HG03064 (cell line): ENCODE data around the gene ETF1.
A peak's percentile ranks its signal among the peaks of the same experiment; 100 is the strongest.

Experiments
- ATAC-seq: cut with Tn5 transposase; IDR thresholded peaks from one replicate; pipeline ENCODE4 v1.9.1; 2021; ENCODE audit warnings: low read depth; ENCODE audit not compliant: unreplicated experiment

ETF1 gene

GRCh38 chr5:138465261-138466124 lies 77.5 kb downstream of the ETF1 start, which contains the start of gene EGR1:
Gene EGR1 (plus strand): TSS chr5:138465479. CDS start chr5:138465762, 283 bp downstream.
- ATAC-seq = peak; percentile 56

DNA sequence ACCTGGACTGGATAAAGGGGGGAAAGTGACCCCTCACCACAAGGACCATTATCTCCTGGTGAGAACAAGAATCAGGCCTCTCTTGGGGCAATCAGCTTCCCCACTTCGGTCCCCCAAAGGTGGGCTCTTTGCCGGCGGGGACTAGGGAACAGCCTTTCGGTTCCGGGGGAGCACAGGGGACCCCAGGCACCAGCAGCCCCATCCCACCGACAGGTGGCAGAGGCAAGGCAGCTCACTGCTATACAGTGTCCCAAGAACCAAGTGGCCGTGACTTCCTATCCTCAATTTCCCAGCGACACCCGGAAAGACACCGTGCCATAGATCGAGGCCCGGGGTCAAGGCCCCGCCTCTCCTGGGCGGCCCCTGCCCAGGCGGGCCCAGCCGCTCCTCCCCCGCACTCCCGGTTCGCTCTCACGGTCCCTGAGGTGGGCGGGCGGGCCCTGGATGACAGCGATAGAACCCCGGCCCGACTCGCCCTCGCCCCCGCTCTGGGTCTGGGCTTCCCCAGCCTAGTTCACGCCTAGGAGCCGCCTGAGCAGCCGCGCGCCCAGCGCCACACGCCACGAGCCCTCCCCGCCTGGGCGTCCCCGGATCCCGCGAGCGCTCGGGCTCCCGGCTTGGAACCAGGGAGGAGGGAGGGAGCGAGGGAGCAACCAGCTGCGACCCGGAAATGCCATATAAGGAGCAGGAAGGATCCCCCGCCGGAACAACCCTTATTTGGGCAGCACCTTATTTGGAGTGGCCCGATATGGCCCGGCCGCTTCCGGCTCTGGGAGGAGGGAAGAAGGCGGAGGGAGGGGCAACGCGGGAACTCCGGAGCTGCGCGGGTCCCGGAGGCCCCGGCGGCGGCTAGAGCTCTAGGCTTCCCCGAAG lies 78.4 kb downstream of the ETF1 start:
- peak; percentile 69 for ATAC-seq

DNA sequence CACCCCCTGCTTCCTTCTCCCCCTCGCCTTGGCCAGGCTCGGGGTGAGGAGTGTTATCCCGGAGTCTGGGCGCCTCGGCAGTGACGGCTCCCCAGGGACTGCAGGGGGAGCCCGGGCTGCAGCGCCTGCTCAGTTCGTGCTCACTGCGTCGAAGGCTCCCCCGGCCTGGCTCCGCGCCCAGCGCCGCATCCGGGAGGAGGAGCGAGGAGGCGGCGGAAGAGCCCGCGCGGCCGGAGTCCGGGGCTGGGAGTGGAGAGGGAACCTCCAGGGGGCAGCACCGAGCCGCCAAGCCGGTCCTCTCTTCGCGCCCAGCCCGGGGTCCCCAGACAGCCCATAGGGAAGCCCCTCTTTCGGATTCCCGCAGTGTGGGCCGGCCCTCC lies 79.0 kb downstream of the ETF1 start:
- ATAC-seq = peak; percentile 50

DNA sequence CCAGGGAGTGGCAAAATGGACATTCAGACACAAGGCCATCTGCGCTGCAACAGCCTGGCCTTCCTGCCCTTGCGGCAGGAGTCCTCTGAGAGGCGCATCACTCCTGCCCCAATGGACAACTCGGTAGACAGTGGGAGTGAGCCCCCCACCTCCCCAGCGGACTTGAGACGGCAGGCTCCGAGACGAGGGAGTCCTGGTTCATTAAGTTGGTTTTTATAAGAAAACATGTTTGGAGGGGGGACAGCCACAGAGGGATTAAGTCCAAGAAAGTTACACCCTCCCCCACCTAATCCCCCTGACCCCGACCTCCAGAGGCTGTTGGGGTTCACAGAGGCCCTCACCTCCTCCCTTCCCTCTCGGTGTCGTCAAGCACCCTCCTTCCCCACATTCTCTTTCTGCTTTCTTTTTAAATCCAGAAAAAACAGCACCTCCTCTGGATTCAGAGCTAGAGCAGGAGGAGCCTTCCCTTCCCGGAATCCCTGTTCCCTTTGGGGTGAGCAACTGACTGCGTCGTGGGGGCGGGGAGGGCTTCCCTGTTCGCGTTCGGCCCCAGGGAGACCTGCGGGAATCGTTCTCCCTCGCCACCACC lies 79.5 kb downstream of the ETF1 start:
- ATAC-seq = no peak

DNA sequence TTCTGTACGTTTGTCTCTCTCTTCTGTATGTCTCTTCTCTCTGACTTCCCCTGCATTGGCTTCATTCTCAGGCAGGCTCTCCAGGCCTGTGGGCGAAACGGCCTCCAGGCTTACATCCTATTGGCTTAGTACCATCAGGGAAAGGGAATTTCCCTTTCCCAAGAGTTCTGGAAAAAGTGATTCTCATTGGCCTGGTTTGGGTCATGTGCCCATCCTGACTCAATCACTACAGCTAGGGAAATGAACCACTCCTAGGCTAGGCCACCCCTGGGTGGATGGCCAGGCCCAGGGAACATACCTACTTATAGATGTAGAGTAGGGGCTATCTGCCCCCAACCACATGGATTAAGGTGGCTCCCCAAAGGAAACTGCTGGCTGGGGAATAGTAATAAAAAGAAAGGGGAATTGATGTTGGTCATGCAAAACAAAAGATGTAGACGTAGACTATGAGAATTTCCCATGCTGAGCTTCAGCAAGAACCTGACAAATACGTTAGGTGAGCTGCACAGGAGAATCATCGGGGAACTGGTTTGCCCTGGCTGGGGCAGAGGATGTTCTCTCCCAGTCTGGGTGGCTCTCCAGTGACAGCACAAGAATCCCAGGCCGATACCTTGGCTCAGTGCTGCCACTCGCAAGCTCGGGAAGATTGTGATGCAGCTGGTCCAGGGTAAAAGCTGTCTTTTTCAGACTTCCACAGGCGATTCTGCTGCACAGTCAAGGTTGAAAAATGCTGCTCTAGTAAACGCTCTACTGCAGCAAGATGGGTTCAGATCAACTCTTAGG lies 81.5 kb downstream of the ETF1 start:
- ATAC-seq = no peak

GRCh38 chr5:138460032-138460693 lies 82.9 kb downstream of the ETF1 start:
- no peak for ATAC-seq

- ATAC-seq = no peak
Observed at GRCh38 chr5:138459311-138459933, 83.6 kb downstream of the ETF1 start.

DNA sequence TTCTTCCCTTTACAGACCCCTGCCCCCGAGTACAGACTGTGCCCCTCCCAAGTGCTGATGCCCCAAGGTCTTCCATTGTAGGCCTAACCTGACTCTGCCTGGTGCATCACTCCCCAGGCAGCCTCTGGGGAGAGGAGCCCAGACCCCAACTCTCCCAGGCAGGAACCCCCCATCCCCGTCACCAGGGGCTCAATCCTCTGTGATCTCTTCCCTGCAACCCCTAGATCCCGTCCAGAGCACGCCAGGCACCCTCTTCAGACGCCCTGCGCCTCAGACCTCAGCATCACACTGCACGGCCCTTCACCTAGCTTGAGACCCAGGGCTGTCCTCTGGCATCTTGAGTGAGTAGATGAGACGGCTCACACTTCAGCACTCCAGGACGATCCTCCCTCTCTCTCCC lies 84.2 kb downstream of the ETF1 start:
- no peak for ATAC-seq

DNA sequence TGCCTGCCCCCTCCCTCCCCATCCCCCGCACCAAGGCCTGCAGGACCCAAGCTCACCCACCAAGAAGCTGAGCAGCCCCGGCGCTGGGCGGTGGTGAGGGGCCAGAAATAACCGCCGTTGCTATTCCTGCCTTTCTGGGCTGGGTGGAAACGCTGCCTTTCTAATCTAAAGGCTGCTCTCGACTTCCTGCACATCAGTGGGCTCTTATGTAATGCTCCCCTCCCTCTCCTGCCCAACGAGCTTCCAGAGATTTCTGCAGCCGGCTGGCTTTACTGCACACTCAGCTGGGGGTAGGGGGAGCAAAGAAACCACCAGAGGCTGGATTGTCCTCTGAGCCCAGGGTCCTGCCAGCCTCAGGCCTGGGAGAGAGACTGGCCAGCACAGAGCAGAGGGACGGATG lies 84.7 kb downstream of the ETF1 start:
- ATAC-seq = no peak

DNA sequence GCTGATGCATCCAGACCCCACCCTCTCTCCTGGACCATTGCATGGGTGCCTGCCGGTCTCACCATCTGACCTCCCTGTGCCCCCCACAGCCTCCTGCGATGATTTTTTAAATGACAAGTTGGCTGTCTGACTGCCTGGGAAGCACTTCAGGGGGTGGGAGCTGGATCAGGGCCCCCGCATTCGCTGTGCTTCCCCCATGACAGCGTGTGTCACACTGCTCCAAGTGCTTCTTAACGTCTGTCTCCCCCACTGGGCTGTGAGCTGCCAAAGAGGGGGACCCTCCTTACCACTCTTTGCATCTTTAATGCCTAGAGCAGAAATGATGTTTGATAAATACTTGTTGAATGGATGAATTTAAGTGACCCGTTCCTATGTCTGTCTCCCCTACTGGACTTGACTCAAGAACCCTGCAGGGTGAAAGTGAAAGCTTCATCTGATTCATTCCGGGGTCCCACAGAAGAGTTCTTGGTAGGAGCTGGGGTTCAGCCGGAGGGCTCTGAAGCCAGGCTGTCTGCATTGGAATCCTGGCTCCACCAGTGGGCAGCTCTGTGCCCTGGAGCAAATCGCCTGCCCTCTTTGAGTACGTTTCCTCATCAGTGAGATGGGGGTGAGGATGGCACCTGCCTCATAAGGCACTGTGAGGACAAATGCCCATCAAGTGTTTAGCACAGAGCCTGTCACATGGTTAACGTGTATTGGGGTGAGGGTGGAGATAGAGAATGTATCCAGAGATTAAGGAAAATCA lies 85.3 kb downstream of the ETF1 start:
- ATAC-seq = no peak
